GM19035 (cell line): Measurements from ENCODE around the gene TMEM175.

Experiments
- ATAC-seq: cut with Tn5 transposase; IDR thresholded peaks from one replicate; pipeline ENCODE4 v1.9.1; 2021; ENCODE audit not compliant: unreplicated experiment

Gene TMEM175

DNA sequence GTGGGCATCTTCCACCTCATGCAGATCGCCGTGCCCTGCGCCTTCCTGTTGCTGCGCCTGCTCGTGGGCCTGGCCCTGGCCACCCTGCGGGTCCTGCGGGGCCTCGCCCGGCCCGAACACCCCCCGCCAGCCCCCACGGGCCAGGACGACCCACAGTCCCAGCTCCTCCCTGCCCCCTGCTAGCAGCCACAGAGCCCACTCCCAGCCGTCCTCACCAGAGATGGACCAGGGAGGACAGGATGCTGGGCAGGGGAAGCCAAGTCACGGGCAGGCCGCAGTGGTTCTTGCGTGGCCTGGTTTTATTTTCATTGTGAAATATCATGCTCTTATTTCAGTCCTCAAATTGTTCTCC lies 26.0 kb downstream of the TMEM175 start:
- no peak for ATAC-seq

- ATAC-seq: no peak
Measured at GRCh38 chr4:958696-959337, 26.6 kb downstream of the TMEM175 start.

DNA sequence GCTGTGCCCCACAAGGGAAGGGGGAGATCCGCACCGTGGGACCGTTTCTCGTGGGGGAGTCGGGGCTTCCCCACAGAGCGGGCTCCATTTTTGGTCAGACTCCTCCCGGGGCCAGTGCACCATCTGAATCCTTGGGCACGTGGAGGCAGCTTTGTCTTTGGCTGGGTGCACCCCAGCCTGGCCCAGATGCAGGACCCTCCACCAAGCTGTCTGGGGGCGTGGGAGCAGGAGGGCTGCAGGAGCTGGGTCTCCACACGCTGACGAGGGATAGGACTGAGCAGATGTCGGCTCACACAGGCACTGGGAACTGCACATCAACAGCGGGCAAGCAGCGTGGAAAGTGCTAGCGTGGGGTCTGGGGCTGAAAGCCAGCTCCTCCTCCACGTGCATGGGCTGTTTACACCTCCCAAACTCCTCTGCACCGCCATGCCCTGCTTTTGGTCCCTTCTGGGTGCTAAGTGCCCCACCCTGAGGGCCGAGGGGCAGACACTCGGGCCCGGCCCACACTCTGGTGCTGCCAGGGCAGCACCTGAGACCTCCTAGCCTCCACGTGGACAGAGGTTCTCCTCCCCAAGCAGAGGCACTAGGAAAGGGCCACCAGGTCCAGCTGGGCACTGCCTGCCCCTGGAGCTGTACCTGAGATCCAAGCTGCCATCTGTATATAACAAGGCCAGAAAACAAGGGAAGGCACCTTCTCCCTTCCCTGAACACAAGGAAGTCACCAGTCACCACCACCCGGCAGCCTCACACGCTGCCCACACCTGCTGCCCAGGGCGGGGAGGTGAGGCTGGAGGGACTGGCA lies 27.3 kb downstream of the TMEM175 start:
- ATAC-seq: no peak

DNA sequence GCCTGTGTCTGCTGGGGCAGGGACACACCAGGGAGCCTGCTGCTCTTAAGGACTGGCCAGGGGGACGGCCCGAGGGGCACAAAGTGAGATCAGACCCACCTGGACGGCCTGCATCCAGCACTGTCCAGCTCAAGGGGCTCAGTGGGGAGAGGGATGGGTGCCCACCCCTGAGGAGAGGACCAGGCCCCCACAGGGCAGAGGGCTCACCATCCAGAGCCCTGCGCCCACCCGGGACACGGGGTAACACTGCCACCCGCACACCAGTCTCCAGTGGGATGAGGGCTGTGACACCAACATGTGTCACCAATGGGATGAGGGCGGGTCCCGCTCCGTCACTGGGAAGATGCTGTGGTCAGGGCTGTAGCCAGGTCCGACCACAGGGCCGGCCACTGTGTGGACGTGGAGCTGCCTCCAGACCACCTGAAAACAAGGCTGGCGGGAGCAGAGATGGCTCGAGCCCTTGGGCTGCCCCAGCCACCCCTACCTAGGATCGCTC lies 27.9 kb downstream of the TMEM175 start:
- no peak for ATAC-seq

GRCh38 chr4:960636-961350 lies 28.5 kb downstream of the TMEM175 start:
- no peak for ATAC-seq

- ATAC-seq: no peak
Measured at GRCh38 chr4:961351-962230, 29.3 kb downstream of the TMEM175 start.

- ATAC-seq: no peak
Measured at GRCh38 chr4:962231-963208, 30.3 kb downstream of the TMEM175 start.

DNA sequence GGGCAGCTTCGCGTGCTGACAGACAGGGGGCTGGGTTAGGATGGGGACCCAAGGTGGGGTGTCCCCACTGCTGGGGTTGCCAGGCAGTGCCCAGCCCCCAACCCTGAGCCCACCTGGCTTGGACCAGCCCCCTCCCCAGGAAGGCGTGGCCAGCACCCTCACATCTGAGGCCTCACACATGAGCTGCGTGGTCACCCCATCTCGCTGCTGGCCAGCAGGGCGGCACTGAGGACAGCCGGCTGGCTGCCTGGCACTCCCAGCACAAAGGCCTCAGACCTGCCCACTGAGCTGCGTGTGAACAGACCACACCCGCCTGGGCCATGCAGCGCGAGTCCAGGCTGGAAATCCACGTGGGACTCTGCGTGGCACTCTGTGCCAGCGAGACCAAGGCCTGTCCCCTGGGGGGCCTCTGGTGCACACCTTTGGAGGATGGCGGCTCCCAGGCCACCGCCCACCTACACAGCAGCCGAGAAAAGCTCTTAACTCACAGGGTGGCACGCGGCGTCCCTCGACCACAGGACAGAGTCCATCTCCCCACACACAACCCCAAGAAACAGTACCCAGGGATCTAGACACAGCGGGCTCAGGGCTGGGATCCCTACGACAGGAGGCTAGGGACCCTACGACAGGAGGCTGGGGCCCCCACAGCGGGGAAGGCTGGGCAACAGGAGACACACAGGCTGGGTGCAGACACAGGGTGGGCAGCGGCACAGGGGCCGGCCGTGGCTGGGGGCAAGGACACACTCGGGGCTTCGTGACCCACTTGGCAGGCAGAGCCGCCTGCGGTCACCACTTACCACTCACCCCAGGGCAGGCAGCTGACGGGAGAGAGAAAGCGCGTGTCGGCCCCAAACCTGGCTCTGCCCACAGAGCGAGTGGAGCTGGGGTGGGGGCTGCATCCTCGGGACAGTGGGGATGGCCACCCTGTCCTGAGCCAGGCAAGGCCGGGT lies 31.3 kb downstream of the TMEM175 start:
- no peak for ATAC-seq

DNA sequence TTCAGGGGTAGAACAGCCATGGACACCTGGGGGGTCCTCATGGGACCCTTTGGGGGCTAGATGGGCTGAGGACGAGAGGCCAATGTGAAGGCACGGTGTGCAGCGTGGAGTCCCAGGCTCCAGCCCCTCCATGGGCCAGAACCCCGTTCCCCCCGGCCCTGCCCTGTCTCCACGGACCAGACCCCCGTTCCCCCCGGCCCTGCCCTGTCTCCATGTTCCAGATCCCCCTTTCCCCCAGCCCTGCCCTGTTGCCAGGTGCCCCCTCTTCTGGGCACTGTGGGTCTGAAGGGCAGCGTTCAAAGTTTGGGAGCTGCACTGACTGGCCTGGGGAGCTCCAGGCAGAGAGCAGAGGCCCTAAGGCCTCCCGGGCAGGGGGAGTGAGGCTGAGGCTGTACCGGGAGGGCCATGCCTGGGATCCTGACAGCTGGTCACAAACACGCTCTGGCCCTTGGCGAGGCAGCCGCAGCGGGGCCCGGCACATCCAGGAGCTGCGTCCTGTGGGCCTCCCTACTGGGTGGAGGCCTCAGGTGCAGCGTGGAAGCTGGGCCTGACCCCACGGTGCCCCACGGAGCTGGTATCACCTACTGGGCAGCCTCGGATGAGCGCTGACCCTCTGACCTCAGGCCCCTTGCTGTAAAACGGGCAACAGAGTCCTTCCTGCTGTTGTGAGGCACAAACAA lies 32.2 kb downstream of the TMEM175 start:
- no peak for ATAC-seq

- ATAC-seq: no peak
Measured at GRCh38 chr4:965048-965765, 32.9 kb downstream of the TMEM175 start.

DNA sequence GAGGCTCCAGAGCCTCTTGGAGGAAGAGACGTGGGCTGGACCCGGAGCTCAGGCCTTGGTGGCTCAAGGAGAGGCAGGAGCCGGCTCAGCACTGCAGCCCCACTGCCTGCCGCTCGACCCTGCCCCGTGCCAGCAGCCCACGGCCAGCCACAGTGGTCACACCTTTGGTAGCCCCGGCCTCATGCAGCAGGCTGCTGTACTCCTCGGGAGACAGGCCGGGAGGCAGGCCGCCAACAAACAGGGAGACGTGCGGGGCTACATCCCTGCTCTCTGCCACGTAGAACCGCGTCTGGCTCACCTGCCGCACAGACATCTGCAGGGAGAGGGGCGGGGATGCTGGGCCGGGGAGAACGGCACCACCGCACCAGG lies 33.5 kb downstream of the TMEM175 start:
- no peak for ATAC-seq

GRCh38 chr4:966266-967112 lies 34.2 kb downstream of the TMEM175 start:
- ATAC-seq: no peak

GRCh38 chr4:967113-968104 lies 35.1 kb downstream of the TMEM175 start:
- ATAC-seq: no peak

GRCh38 chr4:968221-968620 lies 36.0 kb downstream of the TMEM175 start:
- no peak for ATAC-seq

GRCh38 chr4:968621-969394 lies 36.5 kb downstream of the TMEM175 start:
- ATAC-seq: no peak
